Right lobe of liver (tissue), 6 donors: ENCODE results near the gene SRCIN1. TPM values are rescaled to one million over a fixed set of nuclear protein-coding genes. Genes with fewer than 3 reads are reported as not detected.

ENCODE experiments used
- ATAC-seq, 4 donors: fragments of 200-7000 bp; cut with Tn5 transposase; one replicate each; pipeline ENCODE4 v1.9.1; 2020; ENCODE audit warnings: mild to moderate bottlenecking in 4 of 4, moderate library complexity in 4 of 4
- DNase-seq, 3 donors: peaks; one replicate each; pipeline ENCODE4 v3.0.0-alpha.2; 2020
- H3K27ac ChIP-seq, 3 donors: fragments of 200-600 bp; one replicate each; pipeline ENCODE4 v1.8.0; 2022
- H3K27me3 ChIP-seq, 2 donors: fragments of 200-600 bp; one replicate each; pipeline ENCODE4 v1.8.0; 2022
- H3K36me3 ChIP-seq, 4 donors: fragments of 200-600 bp; sonication (generic) in 1 of 4; one replicate each; pipeline versions ENCODE4 v1.5.1 to v1.8.0; 2017 to 2022; ENCODE audit warnings: control low read depth in 1 of 4
- H3K4me1 ChIP-seq, 4 donors: fragments of 200-600 bp; sonication (generic) in 1 of 4; one replicate each; pipeline versions ENCODE4 v1.5.1 to v1.8.0; 2017 to 2022; ENCODE audit warnings: control low read depth in 1 of 4
- H3K4me3 ChIP-seq, 3 donors: fragments of 200-600 bp; one replicate each; pipeline ENCODE4 v1.8.0; 2022
- H3K9me3 ChIP-seq, 4 donors: fragments of 200-600 bp; sonication (generic) in 1 of 4; one replicate each; pipeline versions ENCODE4 v1.5.1 to v1.8.0; 2017 to 2022; ENCODE audit warnings: control low read depth in 1 of 4
- CTCF ChIP-seq, 4 donors: fragments of 200-600 bp in 3 of 4; fragments of 450-650 bp in 1 of 4; IDR thresholded peaks; one replicate each; pipeline versions ENCODE4 v1.5.1 to v1.8.0; 2016 to 2022; ENCODE audit warnings: antibody characterized with exemption in 4 of 4, mild to moderate bottlenecking in 2 of 4
- POLR2A ChIP-seq: fragments of 450-650 bp; IDR thresholded peaks from one replicate; pipeline ENCODE4 v1.6.1; 2017; ENCODE audit warnings: antibody characterized with exemption, mild to moderate bottlenecking
- WGBS: methylation state at CpG from one replicate; pipeline ENCODE4 v1.1.6; 2018; ENCODE audit warnings: low coverage, low lambda C conversion rate; ENCODE audit not compliant: insufficient coverage; ENCODE audit errors: missing lambda C conversion rate; 5-methylcytosine and 5-hydroxymethylcytosine counted together
- intact Hi-C, 2 donors: fragments of 100-400 bp; cut with DNase I; formaldehyde crosslinking; loops; one replicate each; pipeline versions ENCODE4 v1.11.2 to v1.14.1; 2022
- total RNA-seq, 6 experiments: library from RNA; depleted of rRNA in 2 of 6; stranded (reverse); fragments of >200 nt in 2 of 6; fragmentation: NEBNext Ultra II Directional in 3 of 6; extraction: Animal tissue kit (Norgen Biotek cat#: 25700) in 3 of 6; gene quantifications; one replicate each; pipeline versions ENCODE4 v1.1.0 to v1.2.4, GENCODE V29; 2016 to 2023
- donor health status: DM: no; HTN: yes; CAD: no.
- donor health status: DM: no; HTN: no; CAD: no.
- donor health status: DM: no; HTN: no; CAD: no.
- donor health status: DM: no; HTN: yes; CAD: no.
- donor health status: DM: no; HTN: yes; CAD: no.

Gene SRCIN1
- total RNA-seq, 6 experiments from 2014 or later: 5.6 to 17.6 (median 11.5) TPM

GRCh38 chr17:38587947-38588787 is 17.6 kb downstream of the SRCIN1 start:
- intact Hi-C loops: loop anchor here in 1 of 2 donors (10.0 kb wide), 1 partner anchor 77 kb away; no protein-coding TSS in a partner anchor
- no peaks in the 10 kb centered on the region for H3K27me3 ChIP-seq
- WGBS: 42% methylated on average over 2 of the region's 13 CpGs

GRCh38 chr17:38587203-38587602 is 18.5 kb downstream of the SRCIN1 start:
- intact Hi-C loops: loop anchor here in 1 of 2 donors (10.0 kb wide), 1 partner anchor 78 kb away; no protein-coding TSS in a partner anchor
- 80% methylated on average over 1 of the region's 4 CpGs for WGBS

More at GRCh38 chr17:38587947-38588787, 17.6 kb downstream of the SRCIN1 start:
- DNase-seq: no peak
- no peak for ATAC-seq
- H3K4me1 ChIP-seq: peaks cover 0 to 24% (median 12%) of the 10 kb centered on the region in 4 donors
- H3K27ac ChIP-seq: no peak overlapping the region
- no peaks in the 10 kb centered on the region for H3K36me3 ChIP-seq
- H3K4me3 ChIP-seq: no peak overlapping the region
- TF ChIP-seq CTCF (IDR thresholded peaks at IDR 0.05) (no peak), POLR2A (no peak)
- H3K9me3 ChIP-seq: no peaks in the 10 kb centered on the region

GRCh38 chr17:38586788-38587187 is 19.0 kb downstream of the SRCIN1 start:
- Histone ChIP-seq H3K4me3 (no peak overlapping the region), H3K27ac (no peak overlapping the region), H3K4me1 (peaks cover 0 to 22% (median 10%) of the 10 kb centered on the region in 4 donors), H3K9me3 (no peaks in the 10 kb centered on the region), H3K36me3 (no peaks in the 10 kb centered on the region), H3K27me3 (no peaks in the 10 kb centered on the region)
- 75% methylated on average over 2 of the region's 7 CpGs for WGBS
- DNase-seq: no peak
- no peak for ATAC-seq
- intact Hi-C loops: loop anchor here in 1 of 2 donors (10.0 kb wide), 1 partner anchor 78 kb away; no protein-coding TSS in a partner anchor
- TF ChIP-seq POLR2A: no peak
- no peak for TF ChIP-seq CTCF (IDR thresholded peaks at IDR 0.05)

More at GRCh38 chr17:38587203-38587602, 18.5 kb downstream of the SRCIN1 start:
- Histone ChIP-seq H3K27ac (no peak overlapping the region), H3K36me3 (no peaks in the 10 kb centered on the region), H3K4me1 (peaks cover 0 to 23% (median 12%) of the 10 kb centered on the region in 4 donors), H3K27me3 (no peaks in the 10 kb centered on the region), H3K4me3 (no peak overlapping the region), H3K9me3 (no peaks in the 10 kb centered on the region)
- ATAC-seq (no peak), DNase-seq (no peak)
- TF ChIP-seq CTCF (IDR thresholded peaks at IDR 0.05): no peak

- H3K27ac ChIP-seq: no peak overlapping the region
- no peak for TF ChIP-seq POLR2A
- TF ChIP-seq CTCF (IDR thresholded peaks at IDR 0.05): no peak
- peaks cover 0 to 14% (median 6%) of the 10 kb centered on the region in 4 donors for H3K4me1 ChIP-seq
- H3K4me3 ChIP-seq: no peak overlapping the region
- DNase-seq: no peak
- no peak for ATAC-seq
- H3K36me3 ChIP-seq: no peaks in the 10 kb centered on the region
- 67% methylated on average over 1 of the region's 7 CpGs for WGBS
- H3K9me3 ChIP-seq: no peaks in the 10 kb centered on the region
- no peaks in the 10 kb centered on the region for H3K27me3 ChIP-seq
- intact Hi-C loops: loop anchor here in 1 of 2 donors (10.0 kb wide), 1 partner anchor 79 kb away; no protein-coding TSS in a partner anchor
Measured at GRCh38 chr17:38585918-38586529, 19.7 kb downstream of the SRCIN1 start.
